Thyroid gland (tissue), 4 donors: ENCODE data around the gene PTPN3.

ENCODE experiments used
- CTCF ChIP-seq, 6 experiments: fragments of 200-600 bp in 3 of 6; fragments of 450-650 bp in 3 of 6; sonication (generic) in 3 of 6; IDR thresholded peaks; one replicate each; pipeline ENCODE4 v1.5.1; 2016 to 2019; ENCODE audit warnings: antibody characterized with exemption in 6 of 6, mild to moderate bottlenecking in 2 of 6, inconsistent platforms in 1 of 6, moderate library complexity in 1 of 6
- POLR2A ChIP-seq, 2 donors: fragments of 450-650 bp; IDR thresholded peaks; one replicate each; pipeline ENCODE4 v1.6.1; 2017; ENCODE audit warnings: antibody characterized with exemption in 2 of 2, mild to moderate bottlenecking in 2 of 2, moderate library complexity in 1 of 2

- TF ChIP-seq CTCF (IDR thresholded peaks at IDR 0.05) (no peak), POLR2A (IDR thresholded peaks at IDR 0.05) (no peak)
These were observed 69.3 kb downstream of the PTPN3 start for GRCh38 chr9:109428854-109429253.
